Anterior cingulate cortex (tissue), 58 donors: ENCODE measurements around the gene LPA.
"Not testable (repeated sequence)": the region's sequence is repeated elsewhere in the genome, so short reads cannot be mapped to it uniquely, and the experiment has no call there.

Experiments
- DNase-seq, 58 donors: peaks; one replicate each; lab custom pipeline; 2025; lab: John Stamatoyannopoulos, UW

The LPA gene

GRCh38 chr6:160664198-160664597 is at the start of gene LPA:
Gene LPA (minus strand): TSS chr6:160664275. CDS start chr6:160664214, 61 bp downstream.
- not testable (repeated sequence) for DNase-seq

- not testable (repeated sequence) for DNase-seq
These were observed 44.9 kb upstream of the LPA start for GRCh38 chr6:160708993-160709392.

GRCh38 chr6:160704688-160705087 is 40.6 kb upstream of the LPA start:
- DNase-seq: not testable (repeated sequence)

- DNase-seq: not testable (repeated sequence)
These were observed 38.0 kb upstream of the LPA start, which contains the start of gene PLG for GRCh38 chr6:160701918-160702680. Gene PLG (plus strand): TSS chr6:160702244. CDS start chr6:160702305, 61 bp downstream.

- DNase-seq: no peak
These were observed 33.8 kb upstream of the LPA start for GRCh38 chr6:160697826-160698225.

GRCh38 chr6:160696884-160697283 is 32.8 kb upstream of the LPA start:
- DNase-seq: not testable (repeated sequence)

- DNase-seq: not testable (repeated sequence)
These were observed 31.5 kb upstream of the LPA start for GRCh38 chr6:160695622-160696021.

GRCh38 chr6:160695025-160695424 is 30.9 kb upstream of the LPA start:
- not testable (repeated sequence) for DNase-seq

GRCh38 chr6:160692369-160692959 is 28.4 kb upstream of the LPA start:
- no peak for DNase-seq

GRCh38 chr6:160691617-160692016 is 27.5 kb upstream of the LPA start:
- no peak for DNase-seq

GRCh38 chr6:160690458-160690857 is 26.4 kb upstream of the LPA start:
- DNase-seq: no peak

- no peak for DNase-seq
These were observed 21.8 kb upstream of the LPA start for GRCh38 chr6:160685762-160686450.

GRCh38 chr6:160685101-160685761 is 21.2 kb upstream of the LPA start:
- not testable (repeated sequence) for DNase-seq

- DNase-seq: no peak
These were observed 15.3 kb upstream of the LPA start for GRCh38 chr6:160679402-160679769.

- no peak for DNase-seq
These were observed 14.8 kb upstream of the LPA start for GRCh38 chr6:160678744-160679401.

GRCh38 chr6:160678230-160678629 is 14.2 kb upstream of the LPA start:
- no peak for DNase-seq

GRCh38 chr6:160676418-160676817 is 12.3 kb upstream of the LPA start:
- DNase-seq: not testable (repeated sequence)

- no peak for DNase-seq
These were observed 4.5 kb upstream of the LPA start for GRCh38 chr6:160668589-160668988.

GRCh38 chr6:160667639-160668481 is 3.8 kb upstream of the LPA start:
- peak in 1 of 58 donors; percentile 1 for DNase-seq
